Measurements from ENCODE around the gene SHISA7.
"Not testable (repeated sequence)": the region's sequence is repeated elsewhere in the genome, so short reads cannot be mapped to it uniquely, and the experiment has no call there.

Gene SHISA7

GRCh38 chr19:55406826-55407549 is 36.1 kb downstream of the SHISA7 start:
- peak; percentile 67 for DNase-seq (ENCODE audit: low spot score)
- TF ChIP-seq, protein P1, sequence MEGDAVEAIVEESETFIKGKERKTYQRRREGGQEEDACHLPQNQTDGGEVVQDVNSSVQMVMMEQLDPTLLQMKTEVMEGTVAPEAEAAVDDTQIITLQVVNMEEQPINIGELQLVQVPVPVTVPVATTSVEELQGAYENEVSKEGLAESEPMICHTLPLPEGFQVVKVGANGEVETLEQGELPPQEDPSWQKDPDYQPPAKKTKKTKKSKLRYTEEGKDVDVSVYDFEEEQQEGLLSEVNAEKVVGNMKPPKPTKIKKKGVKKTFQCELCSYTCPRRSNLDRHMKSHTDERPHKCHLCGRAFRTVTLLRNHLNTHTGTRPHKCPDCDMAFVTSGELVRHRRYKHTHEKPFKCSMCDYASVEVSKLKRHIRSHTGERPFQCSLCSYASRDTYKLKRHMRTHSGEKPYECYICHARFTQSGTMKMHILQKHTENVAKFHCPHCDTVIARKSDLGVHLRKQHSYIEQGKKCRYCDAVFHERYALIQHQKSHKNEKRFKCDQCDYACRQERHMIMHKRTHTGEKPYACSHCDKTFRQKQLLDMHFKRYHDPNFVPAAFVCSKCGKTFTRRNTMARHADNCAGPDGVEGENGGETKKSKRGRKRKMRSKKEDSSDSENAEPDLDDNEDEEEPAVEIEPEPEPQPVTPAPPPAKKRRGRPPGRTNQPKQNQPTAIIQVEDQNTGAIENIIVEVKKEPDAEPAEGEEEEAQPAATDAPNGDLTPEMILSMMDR (IDR thresholded peaks at IDR 0.05; ENCODE audit: borderline replicate concordance, control extremely low read depth, extremely low read depth, insufficient read depth, missing control alignments), result no peak
- in situ Hi-C loops (cut with MboI; ENCODE audit: low sequenced_read_pairs, unreplicated experiment), result no loop called here

DNA sequence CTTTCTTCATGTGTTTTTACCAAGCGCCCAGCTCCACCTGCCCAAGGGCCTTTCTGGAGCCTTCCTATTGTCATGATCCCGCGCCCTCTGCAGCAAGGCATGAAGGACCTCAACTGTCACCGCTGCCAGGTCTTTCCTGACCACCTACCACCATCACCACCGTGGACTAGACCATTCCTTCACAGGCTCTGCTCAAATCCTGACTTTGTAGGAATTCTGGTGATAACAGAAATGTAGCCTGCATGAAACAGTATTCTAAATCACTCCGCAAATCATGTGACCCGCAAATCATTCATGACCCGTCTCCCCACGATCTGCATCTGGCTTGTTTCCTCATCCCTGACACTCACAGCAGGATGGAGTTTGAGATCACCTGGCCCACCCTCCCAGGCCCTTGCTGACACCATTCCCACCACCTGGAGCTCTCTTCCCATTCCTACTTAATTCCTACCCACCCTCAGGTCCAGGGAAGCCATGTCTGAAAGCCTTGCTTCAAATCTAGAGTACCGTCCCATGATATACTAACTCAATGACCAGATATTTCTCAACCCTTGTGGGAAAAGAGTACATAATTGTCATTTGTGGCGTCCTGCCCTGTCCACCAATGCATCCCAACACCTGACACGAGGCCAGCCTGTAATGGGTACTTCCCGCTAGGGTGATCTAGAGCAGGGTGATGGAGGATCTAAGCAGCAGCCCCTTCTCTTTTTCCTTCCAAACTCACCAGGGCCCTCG is 36.8 kb downstream of the SHISA7 start:
- no peak for DNase-seq (ENCODE audit: low spot score)
- in situ Hi-C loops (cut with MboI; ENCODE audit: low sequenced_read_pairs, unreplicated experiment), result no loop called here
- TF ChIP-seq, protein P1 (IDR thresholded peaks at IDR 0.05; ENCODE audit: borderline replicate concordance, control extremely low read depth, extremely low read depth, insufficient read depth, missing control alignments), result no peak

DNA sequence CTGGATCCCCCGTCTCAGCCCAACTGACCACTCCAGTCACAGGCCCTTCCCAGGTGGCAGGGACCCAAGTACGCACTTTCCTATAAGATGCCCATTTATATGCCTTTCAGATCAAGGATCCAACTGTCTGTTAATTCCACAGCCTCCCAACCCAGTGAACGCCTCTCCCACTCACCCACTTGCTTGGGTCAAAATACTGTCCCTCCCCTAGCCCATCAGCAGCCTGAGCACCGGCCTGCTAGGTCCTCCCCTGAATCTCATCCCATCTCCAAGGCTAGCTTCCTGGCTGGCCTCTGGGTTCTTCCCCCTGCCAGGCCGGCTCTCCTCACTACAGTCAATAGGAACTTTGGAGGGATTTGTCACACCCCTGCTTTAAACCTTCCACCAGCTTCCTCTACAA is 37.5 kb downstream of the SHISA7 start:
- TF ChIP-seq, protein P1 (IDR thresholded peaks at IDR 0.05; ENCODE audit: borderline replicate concordance, control extremely low read depth, extremely low read depth, insufficient read depth, missing control alignments), result no peak
- DNase-seq (ENCODE audit: low spot score), result no peak
- in situ Hi-C loops (cut with MboI; ENCODE audit: low sequenced_read_pairs, unreplicated experiment), result no loop called here

- in situ Hi-C loops (cut with MboI; ENCODE audit: low sequenced_read_pairs, unreplicated experiment), result no loop called here
- no peak for DNase-seq (ENCODE audit: low spot score)
- TF ChIP-seq, protein P1 (IDR thresholded peaks at IDR 0.05; ENCODE audit: borderline replicate concordance, control extremely low read depth, extremely low read depth, insufficient read depth, missing control alignments), result no peak
Measured at GRCh38 chr19:55402509-55402908, 40.6 kb downstream of the SHISA7 start.

DNA sequence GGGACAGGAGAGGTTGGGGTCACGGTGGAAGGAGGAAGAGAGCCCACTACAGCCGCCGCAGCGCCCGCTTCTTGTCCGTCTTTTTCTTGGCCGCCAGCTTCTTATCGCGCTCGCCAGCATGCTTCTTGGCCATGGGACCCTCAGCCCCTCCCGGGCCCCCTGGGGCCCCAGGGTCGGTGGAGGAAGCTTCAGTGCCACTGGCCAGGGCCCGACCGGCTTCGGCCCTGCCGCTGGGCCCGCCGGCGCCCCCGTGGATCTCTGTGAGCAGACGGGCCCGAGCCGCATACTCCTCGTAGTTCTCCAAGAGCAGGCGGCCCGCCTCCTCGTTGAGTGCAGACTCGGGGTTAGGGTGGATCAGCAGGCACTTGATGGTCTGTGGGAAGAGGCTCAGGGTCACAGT is 41.7 kb downstream of the SHISA7 start:
- in situ Hi-C loops (cut with MboI; ENCODE audit: low sequenced_read_pairs, unreplicated experiment), result not testable (repeated sequence)

DNA sequence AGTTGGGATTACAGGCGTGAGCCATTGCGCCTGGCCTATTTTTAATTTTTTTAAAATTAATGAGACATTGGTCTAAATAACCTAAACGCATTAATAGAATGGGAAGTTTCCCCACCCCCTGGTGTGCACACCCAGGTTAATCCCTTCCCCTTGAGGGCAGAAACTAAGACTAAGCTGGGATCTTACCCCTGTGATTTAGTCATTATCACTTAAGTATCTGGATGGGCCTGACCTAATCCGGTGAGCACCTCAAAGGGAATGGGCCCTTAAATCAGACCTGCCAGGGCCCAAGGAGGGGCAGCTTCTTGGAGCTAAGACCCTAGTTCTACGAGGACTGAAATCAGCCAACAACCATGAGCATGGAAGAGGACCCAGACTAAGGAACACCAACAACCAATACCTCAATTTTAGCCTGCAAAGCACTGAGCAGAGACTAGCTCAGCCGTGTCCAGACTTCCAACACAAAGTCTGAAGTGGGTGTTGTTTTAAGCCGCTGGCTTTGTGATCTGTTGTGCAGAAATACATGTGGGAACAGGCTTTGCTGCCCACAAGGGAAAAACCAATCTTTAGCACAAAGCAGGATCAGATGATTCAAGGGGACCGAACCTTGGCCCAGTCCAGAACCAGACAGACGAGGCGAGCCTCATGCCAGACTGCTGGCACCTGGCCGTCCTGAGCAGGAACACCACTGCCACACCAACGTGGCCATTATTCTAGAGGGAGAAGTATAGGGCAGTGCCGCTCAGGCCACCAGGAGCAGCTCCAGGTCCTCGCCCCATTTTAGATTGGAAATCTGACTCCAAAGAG is 42.6 kb downstream of the SHISA7 start:
- TF ChIP-seq, protein P1 (IDR thresholded peaks at IDR 0.05; ENCODE audit: borderline replicate concordance, control extremely low read depth, extremely low read depth, insufficient read depth, missing control alignments), result no peak
- in situ Hi-C loops (cut with MboI; ENCODE audit: low sequenced_read_pairs, unreplicated experiment), result no loop called here

More for the DNA sequence above, 41.7 kb downstream of the SHISA7 start:
- not testable (repeated sequence) for DNase-seq (ENCODE audit: low spot score)

More for the DNA sequence above, 42.6 kb downstream of the SHISA7 start:
- DNase-seq (ENCODE audit: low spot score), result no peak

All from GM13976 (cell line).